GM12878 (cell line): ENCODE results near the gene CCDC28A.

Experiments used
- CEBPB ChIP-seq, 2 experiments: fragments of 150-350 bp in 1 of 2; IDR thresholded peaks; 2 replicates each; pipeline ENCODE4 v1.6.1; 2012 to 2014; ENCODE audit warnings: low read depth in 2 of 2, low read length in 2 of 2, borderline replicate concordance in 1 of 2, inconsistent platforms in 1 of 2
- CTCF ChIP-seq, 3 experiments: IDR thresholded peaks in 2 of 3; conservative IDR thresholded peaks in 1 of 3; 2 replicates each; pipeline ENCODE4 v1.5.1; 2011; ENCODE audit warnings: low read depth in 3 of 3, low read length in 3 of 3, mild to moderate bottlenecking in 3 of 3, control low read depth in 2 of 3, moderate library complexity in 2 of 3, inconsistent platforms in 1 of 3, mixed read lengths in 1 of 3; ENCODE audit not compliant: control insufficient read depth in 2 of 3, insufficient read depth in 1 of 3; ENCODE audit errors: extremely low read depth in 1 of 3
- EP300 ChIP-seq, 2 experiments: fragments of 150-350 bp in 1 of 2; IDR thresholded peaks; 2 replicates each; pipeline ENCODE4 v1.6.1; 2011 to 2012; ENCODE audit warnings: low read depth in 2 of 2, low read length in 2 of 2, borderline replicate concordance in 1 of 2, improper control_type of control experiment in 1 of 2, inconsistent platforms in 1 of 2; ENCODE audit not compliant: control insufficient read depth in 1 of 2
- ETV6 ChIP-seq, 2 experiments: fragments of 450-650 bp in 1 of 2; IDR thresholded peaks in 1 of 2; conservative IDR thresholded peaks in 1 of 2; 2 replicates each; pipeline ENCODE4 v1.6.1; 2014; ENCODE audit warnings: antibody characterized with exemption in 1 of 2, borderline replicate concordance in 1 of 2, low read depth in 1 of 2, mild to moderate bottlenecking in 1 of 2, moderate library complexity in 1 of 2

GRCh38 chr6:138814179-138814834 is 40.7 kb downstream of the CCDC28A start:
- TF ChIP-seq CTCF (IDR thresholded peaks at IDR 0.05 in 2 of 3, conservative IDR thresholded peaks at IDR 0.05 in 1 of 3; ENCODE audit: control insufficient read depth in 2 of 3, extremely low read depth in 1 of 3, insufficient read depth in 1 of 3, low read depth in 3 of 3, low read length in 3 of 3) (no peak), CEBPB (IDR thresholded peaks at IDR 0.05; ENCODE audit: borderline replicate concordance in 1 of 2, low read depth in 2 of 2, low read length in 2 of 2) (no peak), EP300 (IDR thresholded peaks at IDR 0.05; ENCODE audit: borderline replicate concordance in 1 of 2, control insufficient read depth in 1 of 2, low read depth in 2 of 2, low read length in 2 of 2) (no peak), ETV6 (conservative IDR thresholded peaks at IDR 0.05 in 1 of 2, IDR thresholded peaks at IDR 0.05 in 1 of 2; ENCODE audit: borderline replicate concordance in 1 of 2, low read depth in 1 of 2) (no peak)
